NCI-H524 (cell line): ENCODE data around the gene ADARB1.

Experiments used
- DNase-seq, 2 experiments: peaks; one replicate each; lab custom pipeline; 2025; lab: John Stamatoyannopoulos, UW

Gene ADARB1

GRCh38 chr21:45054927-45055612 is 19.3 kb upstream of the ADARB1 start:
- no peak for DNase-seq

GRCh38 chr21:45055861-45056260 is 18.5 kb upstream of the ADARB1 start:
- DNase-seq, result no peak

- no peak for DNase-seq
Measured at GRCh38 chr21:45056296-45056904, 18.0 kb upstream of the ADARB1 start.

- DNase-seq, result no peak
Measured at GRCh38 chr21:45056917-45057560, 17.3 kb upstream of the ADARB1 start.

- no peak for DNase-seq
Measured at GRCh38 chr21:45057886-45058285, 16.5 kb upstream of the ADARB1 start.

GRCh38 chr21:45059121-45059520 is 15.3 kb upstream of the ADARB1 start:
- DNase-seq, result no peak

GRCh38 chr21:45060089-45060488 is 14.3 kb upstream of the ADARB1 start:
- DNase-seq, result no peak

- DNase-seq, result no peak
Measured at GRCh38 chr21:45060675-45061311, 13.6 kb upstream of the ADARB1 start.

GRCh38 chr21:45064091-45064490 is 10.3 kb upstream of the ADARB1 start:
- peak in 1 of 2 experiments; percentile 14 for DNase-seq

GRCh38 chr21:45064618-45065399 is 9.6 kb upstream of the ADARB1 start:
- no peak for DNase-seq

- no peak for DNase-seq
Measured at GRCh38 chr21:45067462-45068285, 6.7 kb upstream of the ADARB1 start.

- DNase-seq, result no peak
Measured at GRCh38 chr21:45069085-45069484, 5.3 kb upstream of the ADARB1 start.

- DNase-seq, result no peak
Measured at GRCh38 chr21:45069711-45070110, 4.7 kb upstream of the ADARB1 start.

- no peak for DNase-seq
Measured at GRCh38 chr21:45071078-45071873, 3.1 kb upstream of the ADARB1 start.

- no peak for DNase-seq
Measured at GRCh38 chr21:45071874-45072737, 2.3 kb upstream of the ADARB1 start.

GRCh38 chr21:45072738-45073300 is 1.6 kb upstream of the ADARB1 start:
- DNase-seq, result no peak

- DNase-seq, result peak in 1 of 2 experiments; percentile 30
Measured at GRCh38 chr21:45073301-45074047, 906 bp upstream of the ADARB1 start.
